Thoracic aorta (tissue), 2 donors: ENCODE data around the gene NCOA4. TPM values are rescaled to one million over a fixed set of nuclear protein-coding genes. Genes with fewer than 3 reads are reported as not detected.
"Not testable (repeated sequence)": the region's sequence is repeated elsewhere in the genome, so short reads cannot be mapped to it uniquely, and the experiment has no call there.

ENCODE experiments used
- ATAC-seq: fragments of 150-250 bp; one replicate; pipeline ENCODE4 v1.8.0; 2017; ENCODE audit warnings: low read depth; ENCODE audit not compliant: insufficient number of reproducible peaks, low FRiP score
- DNase-seq: peaks from one replicate; pipeline ENCODE4 v3.0.0-alpha.2; 2020; ENCODE audit warnings: low spot score
- H3K27ac ChIP-seq, 2 donors: fragments of 200-600 bp; sonication (generic); 1 replicate in 1 of 2; 2 replicates in 1 of 2; pipeline ENCODE4 v1.5.1; 2016; ENCODE audit warnings: mild to moderate bottlenecking in 2 of 2, moderate library complexity in 2 of 2
- H3K27me3 ChIP-seq: fragments of 200-600 bp; sonication (generic); replicated peaks from 2 replicates; pipeline ENCODE4 v1.6.0; 2016; ENCODE audit warnings: mild to moderate bottlenecking; ENCODE audit not compliant: insufficient read depth
- H3K36me3 ChIP-seq: fragments of 200-600 bp; sonication (generic); one replicate; pipeline ENCODE4 v1.5.1; 2016
- H3K4me1 ChIP-seq, 2 donors: fragments of 200-600 bp; sonication (generic); 1 replicate in 1 of 2; 2 replicates in 1 of 2; pipeline versions ENCODE4 v1.5.1 to v1.6.0; 2016; ENCODE audit warnings: low read depth in 2 of 2, mild to moderate bottlenecking in 1 of 2; ENCODE audit not compliant: control insufficient read depth in 1 of 2
- H3K4me3 ChIP-seq: fragments of 200-600 bp; sonication (generic); 2 replicates; pipeline ENCODE4 v1.5.1; 2016; ENCODE audit warnings: mild to moderate bottlenecking
- H3K9me3 ChIP-seq: fragments of 200-600 bp; sonication (generic); 2 replicates; pipeline ENCODE4 v1.5.1; 2016
- CTCF ChIP-seq: fragments of 200-600 bp; sonication (generic); IDR thresholded peaks from one replicate; pipeline ENCODE4 v1.5.1; 2019; ENCODE audit warnings: antibody characterized with exemption
- total RNA-seq, 2 donors: library from RNA; depleted of rRNA; stranded (reverse); fragments of >200 nt; gene quantifications; one replicate each; pipeline versions ENCODE4 v1.1.0 to v1.2.3, GENCODE V29; 2016

The NCOA4 gene
- total RNA-seq, 2 donors from 2014 or later, result 101 to 111 TPM

GRCh38 chr10:46012746-46013145 lies 17.7 kb downstream of the NCOA4 start:
- Histone ChIP-seq H3K27ac (no peak overlapping the region), H3K9me3 (no peaks in the 10 kb centered on the region), H3K4me3 (no peak overlapping the region), H3K4me1 (peaks cover 6 to 15% of the 10 kb centered on the region in 2 donors), H3K27me3 (no peaks in the 10 kb centered on the region), H3K36me3 (peaks cover 60% of the 10 kb centered on the region)
- ATAC-seq, result no peak
- TF ChIP-seq CTCF, result no peak
- DNase-seq, result no peak

DNA sequence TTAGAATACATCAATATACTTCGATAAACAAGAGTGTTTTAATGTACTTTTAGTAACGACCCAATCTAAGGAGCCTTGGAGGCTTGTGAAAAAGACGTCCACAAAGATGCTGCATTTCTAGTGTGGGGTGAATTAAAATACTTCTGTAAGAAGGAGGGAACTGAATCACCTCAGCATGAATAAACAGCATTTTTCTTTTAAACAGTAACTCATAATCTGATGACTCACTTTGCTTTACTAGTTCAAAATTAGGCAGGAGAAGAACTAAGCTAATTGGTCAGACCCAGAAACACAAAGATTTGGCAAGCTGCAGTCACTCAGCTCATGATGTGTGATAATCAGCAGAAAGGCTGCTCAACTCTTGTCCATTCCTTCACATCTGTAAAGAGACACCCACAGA lies 24.2 kb downstream of the NCOA4 start:
- Histone ChIP-seq H3K36me3 (peaks cover 70% of the 10 kb centered on the region), H3K27ac (no peak overlapping the region), H3K4me3 (no peak overlapping the region), H3K9me3 (no peaks in the 10 kb centered on the region), H3K27me3 (no peaks in the 10 kb centered on the region), H3K4me1 (no peaks in the 10 kb centered on the region)
- TF ChIP-seq CTCF, result no peak
- no peak for DNase-seq
- no peak for ATAC-seq

- H3K27ac ChIP-seq, result no peak overlapping the region
- no peak for ATAC-seq
- no peaks in the 10 kb centered on the region for H3K27me3 ChIP-seq
- H3K4me3 ChIP-seq, result no peak overlapping the region
- H3K4me1 ChIP-seq, result no peaks in the 10 kb centered on the region
- no peaks in the 10 kb centered on the region for H3K9me3 ChIP-seq
- no peak for DNase-seq
- no peak for TF ChIP-seq CTCF
- peaks cover 62% of the 10 kb centered on the region for H3K36me3 ChIP-seq
These were observed 25.0 kb downstream of the NCOA4 start for GRCh38 chr10:46005383-46005782.

DNA sequence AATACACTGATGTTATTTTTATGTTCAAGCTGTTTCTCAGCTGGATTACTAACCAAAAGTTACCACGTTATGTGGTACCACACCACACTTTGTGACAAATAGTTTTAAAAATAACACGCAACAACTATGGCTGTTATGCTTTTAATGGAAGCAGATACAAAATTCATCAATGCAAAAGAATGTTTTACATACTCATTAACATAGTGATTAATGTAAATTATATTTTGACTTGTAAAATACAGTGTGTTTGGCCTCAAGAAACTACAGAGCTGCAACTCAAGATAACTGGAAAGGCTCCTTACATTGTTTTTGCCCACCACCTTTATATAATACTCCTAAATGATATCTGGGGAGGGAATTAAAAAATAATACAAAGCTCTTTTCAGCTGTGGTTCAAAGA lies 25.5 kb downstream of the NCOA4 start:
- Histone ChIP-seq H3K4me1 (no peaks in the 10 kb centered on the region), H3K27me3 (no peaks in the 10 kb centered on the region), H3K9me3 (no peaks in the 10 kb centered on the region), H3K36me3 (peaks cover 58% of the 10 kb centered on the region), H3K27ac (no peak overlapping the region), H3K4me3 (no peak overlapping the region)
- TF ChIP-seq CTCF, result no peak
- DNase-seq, result no peak
- ATAC-seq, result no peak

DNA sequence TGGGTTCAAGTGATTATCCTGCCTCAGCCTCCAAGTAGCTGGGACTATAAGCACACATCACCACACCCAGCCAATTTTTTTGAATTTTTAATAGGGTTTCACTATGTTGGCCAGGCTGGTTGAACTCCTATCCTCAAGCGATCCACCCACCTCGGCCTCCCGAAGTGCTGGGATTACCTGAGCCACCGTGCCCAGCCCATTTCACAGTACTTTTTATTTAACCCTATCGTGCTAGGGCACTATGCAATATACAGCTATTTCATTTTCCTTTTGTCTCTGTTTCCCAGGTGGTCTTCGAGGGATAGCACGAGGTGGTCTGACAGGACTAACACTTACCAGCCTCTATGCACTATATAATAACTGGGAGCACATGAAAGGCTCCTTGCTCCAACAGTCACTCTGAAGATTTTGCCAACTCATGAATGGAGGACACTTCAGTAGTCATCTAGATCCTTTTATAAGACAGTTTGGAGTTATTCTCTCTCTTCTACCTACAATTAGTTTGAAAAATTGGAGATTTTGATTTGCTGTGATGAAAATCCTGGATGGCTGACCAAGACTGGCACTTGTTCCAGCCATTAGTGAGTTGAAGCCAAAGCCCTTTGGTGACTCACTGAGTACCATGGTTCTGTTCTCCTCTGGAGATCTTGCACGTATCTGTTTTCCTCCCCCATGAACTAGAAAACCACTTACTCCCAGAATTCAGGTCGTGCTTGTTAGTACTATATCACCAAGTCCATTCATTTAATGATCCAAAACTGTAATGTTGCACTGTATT lies 27.3 kb downstream of the NCOA4 start:
- Histone ChIP-seq H3K36me3 (peaks cover 41% of the 10 kb centered on the region), H3K27me3 (no peaks in the 10 kb centered on the region), H3K4me3 (no peak overlapping the region), H3K9me3 (no peaks in the 10 kb centered on the region), H3K4me1 (no peaks in the 10 kb centered on the region), H3K27ac (no peak overlapping the region)
- ATAC-seq, result no peak
- TF ChIP-seq CTCF, result no peak
- DNase-seq, result no peak

DNA sequence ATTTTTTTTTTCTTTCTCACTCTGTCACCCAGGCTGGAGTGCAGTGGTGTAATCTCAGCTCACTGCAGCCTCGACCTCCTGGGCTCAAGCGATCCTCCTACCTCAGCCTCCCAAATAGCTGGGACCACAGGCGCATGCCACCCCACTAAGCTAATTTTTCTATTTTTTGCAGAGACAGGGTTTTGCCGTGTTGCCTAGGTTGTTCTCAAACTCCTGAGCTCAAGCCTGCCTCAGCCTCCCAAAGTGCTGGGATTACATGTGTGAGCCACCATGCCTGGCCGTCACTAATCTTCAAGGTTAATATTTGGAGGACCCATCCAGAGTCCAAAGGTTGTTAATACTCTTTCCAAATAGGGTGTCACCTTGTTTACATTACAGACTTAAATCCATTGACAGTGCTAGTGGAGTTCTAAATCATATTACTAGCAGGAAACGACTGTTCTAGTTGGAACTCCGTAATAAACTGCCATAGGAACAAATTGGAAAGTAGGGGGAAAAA lies 28.2 kb downstream of the NCOA4 start:
- not testable (repeated sequence) for H3K9me3 ChIP-seq, H3K27me3 ChIP-seq, H3K4me1 ChIP-seq, DNase-seq, H3K27ac ChIP-seq, ATAC-seq, H3K4me3 ChIP-seq
- peaks cover 35% of the 10 kb centered on the region for H3K36me3 ChIP-seq
